OCI-LY1 (cell line): ENCODE measurements around the gene ADAMTS14.

Experiments used
- H2AFZ ChIP-seq: fragments of 200-600 bp; sonication (generic), shearing (Covaris generic); 2 replicates; pipeline ENCODE4 v1.6.0; 2014; ENCODE audit warnings: antibody characterized with exemption, mild to moderate bottlenecking, low read length
- H3F3A ChIP-seq: fragments of 200-600 bp; sonication (generic), shearing (Covaris generic); 2 replicates; pipeline ENCODE4 v1.6.0; 2014; ENCODE audit warnings: mild to moderate bottlenecking, antibody characterized with exemption, low read length, moderate library complexity; ENCODE audit not compliant: insufficient read depth
- H3K27ac ChIP-seq: fragments of 200-600 bp; sonication (generic); 2 replicates; pipeline ENCODE4 v1.5.1; 2014; ENCODE audit warnings: low read length, mixed run types, mild to moderate bottlenecking, low read depth; ENCODE audit not compliant: poor library complexity, severe bottlenecking
- H3K27me3 ChIP-seq: fragments of 200-600 bp; sonication (generic); 2 replicates; pipeline ENCODE4 v1.6.0; 2014; ENCODE audit warnings: antibody characterized with exemption, mild to moderate bottlenecking, low read length, moderate library complexity; ENCODE audit not compliant: insufficient read depth
- H3K36me3 ChIP-seq: fragments of 200-600 bp; sonication (generic); 2 replicates; pipeline ENCODE4 v1.6.1; 2014; ENCODE audit warnings: mild to moderate bottlenecking, antibody characterized with exemption, low read length, moderate library complexity, mixed read lengths; ENCODE audit not compliant: insufficient read depth
- H3K4me1 ChIP-seq: fragments of 200-600 bp; sonication (generic); 2 replicates; pipeline ENCODE4 v1.5.1; 2014; ENCODE audit warnings: mild to moderate bottlenecking, low read length, moderate library complexity; ENCODE audit not compliant: insufficient read depth, severe bottlenecking
- H3K4me2 ChIP-seq: fragments of 200-600 bp; sonication (generic), shearing (Covaris generic); 2 replicates; pipeline ENCODE4 v1.6.1; 2014; ENCODE audit warnings: low read length
- H3K4me3 ChIP-seq: fragments of 200-600 bp; sonication (generic); 2 replicates; pipeline ENCODE4 v1.5.1; 2014; ENCODE audit warnings: low read length, low read depth, mild to moderate bottlenecking, mixed read lengths; ENCODE audit not compliant: poor library complexity, severe bottlenecking
- H3K79me2 ChIP-seq: fragments of 200-600 bp; shearing (Covaris generic); 2 replicates; pipeline ENCODE4 v1.6.1; 2016; ENCODE audit warnings: mixed run types, low read length, mixed read lengths; ENCODE audit not compliant: insufficient read depth
- H3K9ac ChIP-seq: fragments of 200-600 bp; sonication (generic), shearing (Covaris generic); 2 replicates; pipeline ENCODE4 v1.6.1; 2014; ENCODE audit warnings: mild to moderate bottlenecking, low read length, mixed read lengths
- H3K9me2 ChIP-seq: fragments of 200-600 bp; sonication (generic), shearing (Covaris generic); 2 replicates; pipeline ENCODE4 v1.6.1; 2014; ENCODE audit warnings: low read depth, mild to moderate bottlenecking, low read length, mixed read lengths
- H3K9me3 ChIP-seq: fragments of 200-600 bp; shearing (Covaris generic); 2 replicates; pipeline ENCODE4 v1.6.1; 2014; ENCODE audit warnings: low read length, mixed read lengths
- H4K20me1 ChIP-seq: fragments of 200-600 bp; sonication (generic), shearing (Covaris generic); 2 replicates; pipeline ENCODE4 v1.6.0; 2016; ENCODE audit warnings: mild to moderate bottlenecking, low read length; ENCODE audit not compliant: insufficient read depth
- CTCF ChIP-seq: fragments of 200-600 bp; sonication (generic), shearing (Covaris generic); IDR thresholded peaks from 2 replicates; pipeline ENCODE4 v1.5.1; 2017; ENCODE audit warnings: mild to moderate bottlenecking, antibody characterized with exemption, low read length, moderate library complexity, mixed read lengths
- EZH2 ChIP-seq: fragments of 200-600 bp; sonication (generic), shearing (Covaris generic); IDR thresholded peaks from 2 replicates; pipeline ENCODE4 v1.8.0; 2017; ENCODE audit warnings: borderline replicate concordance, mixed run types, mild to moderate bottlenecking, antibody characterized with exemption, low read length, moderate library complexity, mixed read lengths

ADAMTS14 gene

DNA sequence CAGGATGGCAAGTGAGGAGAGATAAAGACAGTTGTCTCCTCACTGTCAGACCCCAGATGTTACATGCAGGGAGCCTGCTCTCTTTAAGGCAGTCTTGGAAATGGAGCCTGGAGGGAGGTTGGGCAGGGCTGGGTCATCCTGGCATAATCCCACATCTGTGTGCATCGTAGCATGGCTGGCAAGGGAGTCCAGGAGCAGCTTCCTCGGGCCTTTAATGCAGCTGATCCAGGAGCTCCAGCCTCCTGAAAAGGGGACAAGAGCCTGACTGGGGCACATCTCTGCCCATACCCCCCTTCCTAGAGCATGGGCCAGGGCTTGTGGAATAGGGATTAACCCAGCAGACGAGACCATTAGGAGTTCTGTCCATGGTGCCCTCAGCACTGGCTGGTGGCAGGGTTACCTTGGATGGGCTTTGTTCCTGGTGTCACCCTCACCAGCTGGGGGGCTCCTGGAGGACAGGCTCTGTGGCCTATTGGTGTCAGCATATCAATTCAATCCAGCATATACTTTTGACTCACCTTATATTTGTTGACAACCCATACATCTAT is 77.9 kb downstream of the ADAMTS14 start:
- no peak overlapping the region for H2AFZ ChIP-seq
- H3K4me1 ChIP-seq: no peaks in the 10 kb centered on the region
- H3K36me3 ChIP-seq: no peaks in the 10 kb centered on the region; the same call in 1 of the 2 replicates
- no peaks in the 10 kb centered on the region for H3K9me3 ChIP-seq
- no peak overlapping the region for H3K27ac ChIP-seq
- H3K4me2 ChIP-seq: no peak overlapping the region
- no peak overlapping the region for H3K4me3 ChIP-seq
- H3K27me3 ChIP-seq: no peaks in the 10 kb centered on the region; the same call in 1 of the 2 replicates
- TF ChIP-seq EZH2 (no peak), CTCF (no peak)
- no peaks in the 10 kb centered on the region for H3K9me2 ChIP-seq
- no peak overlapping the region for H3K9ac ChIP-seq
- no peaks in the 10 kb centered on the region for H3F3A ChIP-seq
- no peaks in the 10 kb centered on the region for H4K20me1 ChIP-seq
- no peaks in the 10 kb centered on the region for H3K79me2 ChIP-seq

GRCh38 chr10:70751356-70751755 is 79.0 kb downstream of the ADAMTS14 start:
- Histone ChIP-seq H3F3A (no peaks in the 10 kb centered on the region), H3K4me2 (no peak overlapping the region), H4K20me1 (no peaks in the 10 kb centered on the region), H2AFZ (no peak overlapping the region), H3K79me2 (no peaks in the 10 kb centered on the region), H3K4me1 (no peaks in the 10 kb centered on the region), H3K27ac (no peak overlapping the region), H3K27me3 (no peaks in the 10 kb centered on the region; the same call in 1 of the 2 replicates), H3K9me2 (no peaks in the 10 kb centered on the region), H3K36me3 (no peaks in the 10 kb centered on the region; the same call in 1 of the 2 replicates), H3K9ac (no peak overlapping the region), H3K9me3 (no peaks in the 10 kb centered on the region), H3K4me3 (no peak overlapping the region)
- TF ChIP-seq CTCF (no peak), EZH2 (no peak)

- no peaks in the 10 kb centered on the region for H3K36me3 ChIP-seq
- no peak overlapping the region for H3K9ac ChIP-seq
- no peak overlapping the region for H2AFZ ChIP-seq
- TF ChIP-seq CTCF: no peak
- no peak for TF ChIP-seq EZH2
- no peaks in the 10 kb centered on the region; the same call in 1 of the 2 replicates for H3K27me3 ChIP-seq
- H3K27ac ChIP-seq: no peak overlapping the region
- no peaks in the 10 kb centered on the region for H3K9me2 ChIP-seq
- no peaks in the 10 kb centered on the region for H3F3A ChIP-seq
- H3K4me1 ChIP-seq: no peaks in the 10 kb centered on the region
- H3K4me3 ChIP-seq: no peak overlapping the region
- H3K4me2 ChIP-seq: no peak overlapping the region
- H3K9me3 ChIP-seq: no peaks in the 10 kb centered on the region
- no peaks in the 10 kb centered on the region for H3K79me2 ChIP-seq
- no peaks in the 10 kb centered on the region for H4K20me1 ChIP-seq
Observed at GRCh38 chr10:70751991-70752390, 79.7 kb downstream of the ADAMTS14 start.
